ENCODE data around the gene PLPPR5.

- TF ChIP-seq POLR2A (IDR thresholded peaks at IDR 0.05; ENCODE audit: low read length) (no peak), CTCF (IDR thresholded peaks at IDR 0.05) (no peak), MAX (IDR thresholded peaks at IDR 0.05) (no peak), MAFK (IDR thresholded peaks at IDR 0.05; ENCODE audit: partially characterized antibody) (no peak), KDM5A (IDR thresholded peaks at IDR 0.05) (no peak), CEBPB (IDR thresholded peaks at IDR 0.05) (no peak), CHD4 (IDR thresholded peaks at IDR 0.05; ENCODE audit: borderline replicate concordance) (no peak), MAZ (IDR thresholded peaks at IDR 0.05; ENCODE audit: borderline replicate concordance, low read depth, low read length) (no peak)
Observed at GRCh38 chr1:98919211-98919610, 85.5 kb downstream of the PLPPR5 start.

All from A549 (cell line).